ENCODE results near the gene HDDC2. TPM values are rescaled to one million over a fixed set of nuclear protein-coding genes. Genes with fewer than 3 reads are reported as not detected.

HDDC2 gene
- total and polyA plus RNA-seq, 2 experiments from 2014 or later: 69.5 to 131 TPM

DNA sequence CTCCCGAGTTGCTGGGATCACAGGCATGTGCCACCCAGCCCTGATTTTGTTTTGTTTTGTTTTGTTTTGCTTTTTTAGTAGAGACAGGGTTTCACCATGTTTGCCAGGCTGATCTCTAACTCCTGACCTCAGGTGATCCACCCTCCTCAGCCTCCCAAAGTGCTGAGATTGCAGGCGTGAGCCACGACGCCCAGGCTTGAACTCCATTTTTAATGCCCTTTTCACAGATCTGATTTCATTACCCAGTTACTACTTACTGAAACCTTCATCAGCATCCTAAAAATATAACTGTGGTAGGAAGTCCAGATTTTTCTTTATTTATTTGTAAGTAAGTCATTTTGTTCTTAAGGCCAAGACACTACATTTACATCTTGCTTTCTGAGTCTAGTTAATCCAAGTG is 64.0 kb downstream of the HDDC2 start:
- no peak overlapping the region for H3K4me3 ChIP-seq
- Mint-ChIP-seq H3K27me3 (ENCODE audit: insufficient read depth, low read depth, poor library complexity) (no peaks in the 10 kb centered on the region), H3K4me1 (no peaks in the 10 kb centered on the region), H3K4me3 (no peak overlapping the region), H3K9me3 (peaks cover 8% of the 10 kb centered on the region; the same call in 2 of the 3 replicates), H3K27ac (no peak overlapping the region), H3K36me3 (ENCODE audit: low read depth) (peaks cover 3% of the 10 kb centered on the region; the same call in 1 of the 3 replicates)
- TF ChIP-seq, protein P1, sequence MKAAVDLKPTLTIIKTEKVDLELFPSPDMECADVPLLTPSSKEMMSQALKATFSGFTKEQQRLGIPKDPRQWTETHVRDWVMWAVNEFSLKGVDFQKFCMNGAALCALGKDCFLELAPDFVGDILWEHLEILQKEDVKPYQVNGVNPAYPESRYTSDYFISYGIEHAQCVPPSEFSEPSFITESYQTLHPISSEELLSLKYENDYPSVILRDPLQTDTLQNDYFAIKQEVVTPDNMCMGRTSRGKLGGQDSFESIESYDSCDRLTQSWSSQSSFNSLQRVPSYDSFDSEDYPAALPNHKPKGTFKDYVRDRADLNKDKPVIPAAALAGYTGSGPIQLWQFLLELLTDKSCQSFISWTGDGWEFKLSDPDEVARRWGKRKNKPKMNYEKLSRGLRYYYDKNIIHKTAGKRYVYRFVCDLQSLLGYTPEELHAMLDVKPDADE (IDR thresholded peaks at IDR 0.05): no peak
- TF ChIP-seq JUNB (IDR thresholded peaks at IDR 0.05; ENCODE audit: unreplicated experiment): no peak
- no peak for TF ChIP-seq POLR2AphosphoS5 (IDR thresholded peaks at IDR 0.05; ENCODE audit: low read depth)
- no peak for TF ChIP-seq CREB1 (CRISPR knock-in tag; IDR thresholded peaks at IDR 0.05; ENCODE audit: low read depth)
- TF ChIP-seq EZH2phosphoT487 (IDR thresholded peaks at IDR 0.05; ENCODE audit: unreplicated experiment): no peak
- TF ChIP-seq, protein P2, sequence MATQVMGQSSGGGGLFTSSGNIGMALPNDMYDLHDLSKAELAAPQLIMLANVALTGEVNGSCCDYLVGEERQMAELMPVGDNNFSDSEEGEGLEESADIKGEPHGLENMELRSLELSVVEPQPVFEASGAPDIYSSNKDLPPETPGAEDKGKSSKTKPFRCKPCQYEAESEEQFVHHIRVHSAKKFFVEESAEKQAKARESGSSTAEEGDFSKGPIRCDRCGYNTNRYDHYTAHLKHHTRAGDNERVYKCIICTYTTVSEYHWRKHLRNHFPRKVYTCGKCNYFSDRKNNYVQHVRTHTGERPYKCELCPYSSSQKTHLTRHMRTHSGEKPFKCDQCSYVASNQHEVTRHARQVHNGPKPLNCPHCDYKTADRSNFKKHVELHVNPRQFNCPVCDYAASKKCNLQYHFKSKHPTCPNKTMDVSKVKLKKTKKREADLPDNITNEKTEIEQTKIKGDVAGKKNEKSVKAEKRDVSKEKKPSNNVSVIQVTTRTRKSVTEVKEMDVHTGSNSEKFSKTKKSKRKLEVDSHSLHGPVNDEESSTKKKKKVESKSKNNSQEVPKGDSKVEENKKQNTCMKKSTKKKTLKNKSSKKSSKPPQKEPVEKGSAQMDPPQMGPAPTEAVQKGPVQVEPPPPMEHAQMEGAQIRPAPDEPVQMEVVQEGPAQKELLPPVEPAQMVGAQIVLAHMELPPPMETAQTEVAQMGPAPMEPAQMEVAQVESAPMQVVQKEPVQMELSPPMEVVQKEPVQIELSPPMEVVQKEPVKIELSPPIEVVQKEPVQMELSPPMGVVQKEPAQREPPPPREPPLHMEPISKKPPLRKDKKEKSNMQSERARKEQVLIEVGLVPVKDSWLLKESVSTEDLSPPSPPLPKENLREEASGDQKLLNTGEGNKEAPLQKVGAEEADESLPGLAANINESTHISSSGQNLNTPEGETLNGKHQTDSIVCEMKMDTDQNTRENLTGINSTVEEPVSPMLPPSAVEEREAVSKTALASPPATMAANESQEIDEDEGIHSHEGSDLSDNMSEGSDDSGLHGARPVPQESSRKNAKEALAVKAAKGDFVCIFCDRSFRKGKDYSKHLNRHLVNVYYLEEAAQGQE (IDR thresholded peaks at IDR 0.05; ENCODE audit: unreplicated experiment): no peak
- TF ChIP-seq, protein P3, sequence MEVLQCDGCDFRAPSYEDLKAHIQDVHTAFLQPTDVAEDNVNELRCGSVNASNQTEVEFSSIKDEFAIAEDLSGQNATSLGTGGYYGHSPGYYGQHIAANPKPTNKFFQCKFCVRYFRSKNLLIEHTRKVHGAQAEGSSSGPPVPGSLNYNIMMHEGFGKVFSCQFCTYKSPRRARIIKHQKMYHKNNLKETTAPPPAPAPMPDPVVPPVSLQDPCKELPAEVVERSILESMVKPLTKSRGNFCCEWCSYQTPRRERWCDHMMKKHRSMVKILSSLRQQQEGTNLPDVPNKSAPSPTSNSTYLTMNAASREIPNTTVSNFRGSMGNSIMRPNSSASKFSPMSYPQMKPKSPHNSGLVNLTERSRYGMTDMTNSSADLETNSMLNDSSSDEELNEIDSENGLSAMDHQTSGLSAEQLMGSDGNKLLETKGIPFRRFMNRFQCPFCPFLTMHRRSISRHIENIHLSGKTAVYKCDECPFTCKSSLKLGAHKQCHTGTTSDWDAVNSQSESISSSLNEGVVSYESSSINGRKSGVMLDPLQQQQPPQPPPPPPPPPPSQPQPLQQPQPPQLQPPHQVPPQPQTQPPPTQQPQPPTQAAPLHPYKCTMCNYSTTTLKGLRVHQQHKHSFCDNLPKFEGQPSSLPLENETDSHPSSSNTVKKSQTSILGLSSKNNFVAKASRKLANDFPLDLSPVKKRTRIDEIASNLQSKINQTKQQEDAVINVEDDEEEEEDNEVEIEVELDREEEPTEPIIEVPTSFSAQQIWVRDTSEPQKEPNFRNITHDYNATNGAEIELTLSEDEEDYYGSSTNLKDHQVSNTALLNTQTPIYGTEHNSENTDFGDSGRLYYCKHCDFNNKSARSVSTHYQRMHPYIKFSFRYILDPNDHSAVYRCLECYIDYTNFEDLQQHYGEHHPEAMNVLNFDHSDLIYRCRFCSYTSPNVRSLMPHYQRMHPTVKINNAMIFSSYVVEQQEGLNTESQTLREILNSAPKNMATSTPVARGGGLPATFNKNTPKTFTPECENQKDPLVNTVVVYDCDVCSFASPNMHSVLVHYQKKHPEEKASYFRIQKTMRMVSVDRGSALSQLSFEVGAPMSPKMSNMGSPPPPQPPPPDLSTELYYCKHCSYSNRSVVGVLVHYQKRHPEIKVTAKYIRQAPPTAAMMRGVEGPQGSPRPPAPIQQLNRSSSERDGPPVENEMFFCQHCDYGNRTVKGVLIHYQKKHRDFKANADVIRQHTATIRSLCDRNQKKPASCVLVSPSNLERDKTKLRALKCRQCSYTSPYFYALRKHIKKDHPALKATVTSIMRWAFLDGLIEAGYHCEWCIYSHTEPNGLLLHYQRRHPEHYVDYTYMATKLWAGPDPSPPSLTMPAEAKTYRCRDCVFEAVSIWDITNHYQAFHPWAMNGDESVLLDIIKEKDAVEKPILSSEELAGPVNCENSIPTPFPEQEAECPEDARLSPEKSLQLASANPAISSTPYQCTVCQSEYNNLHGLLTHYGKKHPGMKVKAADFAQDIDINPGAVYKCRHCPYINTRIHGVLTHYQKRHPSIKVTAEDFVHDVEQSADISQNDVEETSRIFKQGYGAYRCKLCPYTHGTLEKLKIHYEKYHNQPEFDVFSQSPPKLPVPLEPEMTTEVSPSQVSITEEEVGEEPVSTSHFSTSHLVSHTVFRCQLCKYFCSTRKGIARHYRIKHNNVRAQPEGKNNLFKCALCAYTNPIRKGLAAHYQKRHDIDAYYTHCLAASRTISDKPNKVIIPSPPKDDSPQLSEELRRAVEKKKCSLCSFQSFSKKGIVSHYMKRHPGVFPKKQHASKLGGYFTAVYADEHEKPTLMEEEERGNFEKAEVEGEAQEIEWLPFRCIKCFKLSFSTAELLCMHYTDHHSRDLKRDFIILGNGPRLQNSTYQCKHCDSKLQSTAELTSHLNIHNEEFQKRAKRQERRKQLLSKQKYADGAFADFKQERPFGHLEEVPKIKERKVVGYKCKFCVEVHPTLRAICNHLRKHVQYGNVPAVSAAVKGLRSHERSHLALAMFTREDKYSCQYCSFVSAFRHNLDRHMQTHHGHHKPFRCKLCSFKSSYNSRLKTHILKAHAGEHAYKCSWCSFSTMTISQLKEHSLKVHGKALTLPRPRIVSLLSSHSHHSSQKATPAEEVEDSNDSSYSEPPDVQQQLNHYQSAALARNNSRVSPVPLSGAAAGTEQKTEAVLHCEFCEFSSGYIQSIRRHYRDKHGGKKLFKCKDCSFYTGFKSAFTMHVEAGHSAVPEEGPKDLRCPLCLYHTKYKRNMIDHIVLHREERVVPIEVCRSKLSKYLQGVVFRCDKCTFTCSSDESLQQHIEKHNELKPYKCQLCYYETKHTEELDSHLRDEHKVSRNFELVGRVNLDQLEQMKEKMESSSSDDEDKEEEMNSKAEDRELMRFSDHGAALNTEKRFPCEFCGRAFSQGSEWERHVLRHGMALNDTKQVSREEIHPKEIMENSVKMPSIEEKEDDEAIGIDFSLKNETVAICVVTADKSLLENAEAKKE (CRISPR knock-in tag; IDR thresholded peaks at IDR 0.05): no peak
- no peak for TF ChIP-seq STAT1 (IDR thresholded peaks at IDR 0.05; ENCODE audit: unreplicated experiment)
- TF ChIP-seq ZNF114 (CRISPR knock-in tag; IDR thresholded peaks at IDR 0.05): no peak
- TF ChIP-seq ZNF331 (CRISPR knock-in tag; IDR thresholded peaks at IDR 0.05; ENCODE audit: low read depth): no peak
- no peak for TF ChIP-seq EZH2 (IDR thresholded peaks at IDR 0.05; ENCODE audit: low read depth, unreplicated experiment)
- TF ChIP-seq, protein P4, sequence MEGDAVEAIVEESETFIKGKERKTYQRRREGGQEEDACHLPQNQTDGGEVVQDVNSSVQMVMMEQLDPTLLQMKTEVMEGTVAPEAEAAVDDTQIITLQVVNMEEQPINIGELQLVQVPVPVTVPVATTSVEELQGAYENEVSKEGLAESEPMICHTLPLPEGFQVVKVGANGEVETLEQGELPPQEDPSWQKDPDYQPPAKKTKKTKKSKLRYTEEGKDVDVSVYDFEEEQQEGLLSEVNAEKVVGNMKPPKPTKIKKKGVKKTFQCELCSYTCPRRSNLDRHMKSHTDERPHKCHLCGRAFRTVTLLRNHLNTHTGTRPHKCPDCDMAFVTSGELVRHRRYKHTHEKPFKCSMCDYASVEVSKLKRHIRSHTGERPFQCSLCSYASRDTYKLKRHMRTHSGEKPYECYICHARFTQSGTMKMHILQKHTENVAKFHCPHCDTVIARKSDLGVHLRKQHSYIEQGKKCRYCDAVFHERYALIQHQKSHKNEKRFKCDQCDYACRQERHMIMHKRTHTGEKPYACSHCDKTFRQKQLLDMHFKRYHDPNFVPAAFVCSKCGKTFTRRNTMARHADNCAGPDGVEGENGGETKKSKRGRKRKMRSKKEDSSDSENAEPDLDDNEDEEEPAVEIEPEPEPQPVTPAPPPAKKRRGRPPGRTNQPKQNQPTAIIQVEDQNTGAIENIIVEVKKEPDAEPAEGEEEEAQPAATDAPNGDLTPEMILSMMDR (conservative IDR thresholded peaks at IDR 0.05; ENCODE audit: low read depth in 2 of 2): no peak
- H2AFZ ChIP-seq: no peak overlapping the region
- H3F3A ChIP-seq (replicated peaks; ENCODE audit: low read depth): no peaks in the 10 kb centered on the region
- H3K79me2 ChIP-seq (replicated peaks; ENCODE audit: insufficient read depth): no peaks in the 10 kb centered on the region
- H3K36me3 ChIP-seq (ENCODE audit: insufficient read depth): no peaks in the 10 kb centered on the region
- H3K27me3 ChIP-seq (ENCODE audit: insufficient read depth): no peaks in the 10 kb centered on the region
- ATAC-seq: no peak
- no peaks in the 10 kb centered on the region for H4K20me1 ChIP-seq (replicated peaks; ENCODE audit: insufficient read depth)
- 0 out of 2 replicates have a peak, but pooled peaks cover 4% of the 10 kb centered on the region for H3K9me2 ChIP-seq (ENCODE audit: insufficient read depth)
- no peak overlapping the region for H3K27ac ChIP-seq (ENCODE audit: low read depth)
- DNase-seq (ENCODE audit: low spot score): no peak
- no peaks in the 10 kb centered on the region for H3K4me1 ChIP-seq (ENCODE audit: insufficient read depth)
- H3K4me2 ChIP-seq: no peak overlapping the region
